GM12878 (cell line): ENCODE results near the gene GOLGA5. TPM values are rescaled to one million over a fixed set of nuclear protein-coding genes. Genes with fewer than 3 reads are reported as not detected.
A peak's percentile ranks its signal among the peaks of the same experiment; 100 is the strongest.

ENCODE experiments used
- ATAC-seq: fragments of 200-7000 bp; cut with Tn5 transposase; 3 replicates; pipeline ENCODE4 v1.9.1; 2020; ENCODE audit warnings: mild to moderate bottlenecking, moderate library complexity
- BruUV-seq: library from RNA; stranded (reverse); fragments of 400-500 nt; replicated peaks from 2 replicates; lab custom pipeline; 2021; lab: Mats Ljungman, UMichigan
- CTCF ChIA-PET: fragments of 300-600 bp; sonication (Branson Sonifier 250); formaldehyde crosslinking; extraction: SDS; loops from one replicate; lab custom pipeline; 2021; ENCODE audit warnings: inconsistent platforms; lab: Yijun Ruan, JAX
- POLR2A ChIA-PET: fragments of 350-600 bp; formaldehyde crosslinking; extraction: SDS; loops from one replicate; lab custom pipeline; 2021; ENCODE audit warnings: inconsistent platforms; lab: Charles Lee
- RAD21 ChIA-PET: fragments of 300-600 bp; sonication (Branson Sonifier 250); formaldehyde crosslinking; loops from one replicate; lab custom pipeline; 2023; ENCODE audit warnings: antibody characterized with exemption; ENCODE audit not compliant: unreplicated experiment; lab: Charles Lee
- SMC1A ChIA-PET: fragments of 300-600 bp; sonication (Branson Sonifier 250); formaldehyde crosslinking; loops from one replicate; lab custom pipeline; 2023; ENCODE audit not compliant: unreplicated experiment, uncharacterized antibody; lab: Charles Lee
- DNase-seq: peaks from one replicate; pipeline ENCODE4 v3.0.0-alpha.2; 2011; ENCODE audit warnings: low read depth, low spot score
- FAIRE-seq: peaks from 3 replicates; lab custom pipeline; 2011; peaks lifted over from hg19 to GRCh38; lab: Jason Lieb, UNC
- H2AFZ ChIP-seq: 2 replicates; pipeline ENCODE4 v1.6.0; 2011; ENCODE audit warnings: low read depth, low read length, control low read depth; ENCODE audit not compliant: control insufficient read depth
- H3K27ac ChIP-seq: 2 replicates; pipeline ENCODE4 v1.5.1; 2011; ENCODE audit warnings: control low read depth; ENCODE audit not compliant: control insufficient read depth, insufficient read depth
- H3K27me3 ChIP-seq, 2 experiments: replicated peaks in 1 of 2; 2 replicates each; pipeline versions ENCODE4 v1.6.0 to v1.6.1; 2011; ENCODE audit warnings: low read length in 1 of 2; ENCODE audit not compliant: control insufficient read depth in 2 of 2, insufficient read depth in 2 of 2
- H3K36me3 ChIP-seq, 2 experiments: 2 replicates each; pipeline ENCODE4 v1.5.1; 2011; ENCODE audit warnings: low read length in 1 of 2; ENCODE audit not compliant: control insufficient read depth in 2 of 2, insufficient read depth in 2 of 2
- H3K4me1 ChIP-seq: 2 replicates; pipeline ENCODE4 v1.6.1; 2011; ENCODE audit warnings: mild to moderate bottlenecking, low read length, moderate library complexity, mixed read lengths; ENCODE audit not compliant: control insufficient read depth, insufficient read depth
- H3K4me2 ChIP-seq: 2 replicates; pipeline ENCODE4 v1.6.0; 2011; ENCODE audit warnings: control low read depth; ENCODE audit not compliant: control insufficient read depth, insufficient read depth
- H3K4me3 ChIP-seq: fragments of 200-600 bp; sonication (generic); 2 replicates; pipeline ENCODE4 v1.5.1; 2016
- H3K79me2 ChIP-seq: 2 replicates; pipeline ENCODE4 v1.6.0; 2011; ENCODE audit warnings: low read length; ENCODE audit not compliant: control insufficient read depth, insufficient read depth
- H3K9ac ChIP-seq: 2 replicates; pipeline ENCODE4 v1.8.0; 2011; ENCODE audit warnings: low read length, control low read depth, mixed read lengths; ENCODE audit not compliant: control insufficient read depth, insufficient read depth
- H3K9me3 ChIP-seq: replicated peaks from 3 replicates; pipeline ENCODE4 v1.5.1; 2011; ENCODE audit warnings: mild to moderate bottlenecking, low read length; ENCODE audit not compliant: control insufficient read depth, insufficient read depth
- H4K20me1 ChIP-seq: 2 replicates; pipeline ENCODE4 v1.6.0; 2011; ENCODE audit not compliant: control insufficient read depth, insufficient read depth
- CBX3 ChIP-seq: fragments of 200-600 bp; sonication (generic); IDR thresholded peaks from 2 replicates; pipeline ENCODE4 v1.6.1; 2016; ENCODE audit warnings: low read depth, borderline replicate concordance
- WGBS: methylation state at CpG from one replicate; pipeline ENCODE4 v1.1.6; 2016; ENCODE audit warnings: low lambda C conversion rate; ENCODE audit not compliant: insufficient replicate concordance, insufficient coverage; ENCODE audit errors: missing lambda C conversion rate; 5-methylcytosine and 5-hydroxymethylcytosine counted together
- in situ Hi-C: fragments of 300-500 bp; cut with MboI; formaldehyde crosslinking; loops from 9 replicates; pipeline ENCODE4 v1.14.3; 2018; ENCODE audit warnings: mixed read lengths
- intact Hi-C: fragments of 100-400 bp; cut with micrococcal nuclease; formaldehyde crosslinking; loops from one replicate; pipeline ENCODE4 v1.14.2; 2022; ENCODE audit not compliant: unreplicated experiment
- polyA plus RNA-seq, 11 experiments: library from polyadenylated mRNA; depleted of rRNA in 4 of 11; unstranded in 6 of 11; stranded (reverse) in 5 of 11; fragments of >200 nt; fragmentation: Nextera tagmentation in 4 of 11; fragmentation: Illumina TruSeq in 1 of 11; extraction: Ambion mirVana in 4 of 11; extraction: Trizol in 1 of 11; gene quantifications; 1 replicate in 1 of 11; 2 replicates in 10 of 11; pipeline versions ENCODE4 v1.2.1 to v1.2.3, GENCODE V29; 2011 to 2016; ENCODE audit warnings: inconsistent platforms in 2 of 11, missing spikeins in 2 of 11, low read depth in 1 of 11
- total RNA-seq, 4 experiments: library from RNA; depleted of rRNA in 3 of 4; stranded (reverse); fragments of >200 nt in 3 of 4; fragmentation: Illumina TruSeq in 1 of 4; extraction: Trizol in 1 of 4; gene quantifications; 2 replicates each; pipeline versions ENCODE4 v1.2.1 to v1.2.3, GENCODE V29; 2013 to 2021
- TF ChIP-seq, protein P1 (sequence below): fragments of 450-650 bp; IDR thresholded peaks from 2 replicates; pipeline ENCODE4 v1.6.1; 2017; ENCODE audit warnings: mild to moderate bottlenecking, low read depth, inconsistent platforms; ENCODE audit not compliant: poor library complexity, severe bottlenecking
- TF ChIP-seq, protein P2 (sequence below): IDR thresholded peaks from 2 replicates; pipeline ENCODE4 v1.6.1; 2011; ENCODE audit warnings: borderline replicate concordance, low read depth, mild to moderate bottlenecking, moderate library complexity, low read length; ENCODE audit not compliant: insufficient read depth, poor library complexity, severe bottlenecking

Gene GOLGA5
- total and polyA plus RNA-seq, 10 of the 15 experiments (the other 5 are each of a cell fraction or from before 2014, with no cell fraction given): 10.9 to 30.1 (median 19.7) TPM

DNA sequence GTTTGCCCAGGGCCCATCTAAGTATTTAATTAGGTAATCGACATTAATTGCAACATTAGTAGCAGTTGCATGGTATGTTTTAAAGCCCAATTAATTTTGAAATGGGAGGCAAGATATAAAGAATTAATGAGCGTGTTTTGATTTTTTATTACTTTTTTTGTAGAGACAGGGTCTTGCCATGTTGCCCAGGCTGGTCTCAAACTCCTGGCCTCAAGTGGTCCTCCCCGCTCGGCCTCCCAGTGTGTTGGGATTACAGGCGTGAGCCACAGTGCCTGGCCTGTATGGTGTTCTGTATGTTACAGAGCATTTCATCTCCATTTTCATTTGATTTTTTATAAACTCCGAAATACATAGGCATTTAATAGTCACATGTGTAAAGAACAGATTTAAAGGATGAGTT lies 856 bp downstream of the GOLGA5 start:
- in situ Hi-C loops (loop anchor here (10.0 kb wide), 1 partner anchor 670 kb away; the partner anchor contains the start of genes CPSF2 and NDUFB1), intact Hi-C loops (no loop called here)
- CTCF ChIA-PET: interaction anchor here (0.6 to 1.4 kb wide), 2 partner anchors 44 to 412 kb away, joined by 4 read pairs; partner anchors contain the start of genes GON7 and UBR7
- POLR2A ChIA-PET: interaction anchor here (0.6 kb wide), 1 partner anchor 10 kb away, joined by 3 read pairs; no protein-coding TSS in a partner anchor
- Histone ChIP-seq H3K27me3 (no peaks in the 10 kb centered on the region), H3K9ac (peak overlapping the region; percentile 87), H3K4me2 (peak overlapping the region; percentile 81), H3K36me3 (peaks cover 0 to 12% of the 10 kb centered on the region in 2 experiments; a peak in 2 of 4 replicates), H3K4me3 (peak overlapping the region; percentile 83), H4K20me1 (no peaks in the 10 kb centered on the region), H3K79me2 (peaks cover 27% of the 10 kb centered on the region)
- WGBS: 61% methylated on average over 6 of the region's 6 CpGs
- BruUV-seq: no TSS peak
- ATAC-seq (no peak), DNase-seq (no peak), FAIRE-seq (no peak)
- SMC1A ChIA-PET: interaction anchor here (0.6 to 0.7 kb wide), 2 partner anchors 16 to 396 kb away, joined by 3 read pairs; no protein-coding TSS in a partner anchor
- RAD21 ChIA-PET: no interaction called here
- TF ChIP-seq, protein P1, sequence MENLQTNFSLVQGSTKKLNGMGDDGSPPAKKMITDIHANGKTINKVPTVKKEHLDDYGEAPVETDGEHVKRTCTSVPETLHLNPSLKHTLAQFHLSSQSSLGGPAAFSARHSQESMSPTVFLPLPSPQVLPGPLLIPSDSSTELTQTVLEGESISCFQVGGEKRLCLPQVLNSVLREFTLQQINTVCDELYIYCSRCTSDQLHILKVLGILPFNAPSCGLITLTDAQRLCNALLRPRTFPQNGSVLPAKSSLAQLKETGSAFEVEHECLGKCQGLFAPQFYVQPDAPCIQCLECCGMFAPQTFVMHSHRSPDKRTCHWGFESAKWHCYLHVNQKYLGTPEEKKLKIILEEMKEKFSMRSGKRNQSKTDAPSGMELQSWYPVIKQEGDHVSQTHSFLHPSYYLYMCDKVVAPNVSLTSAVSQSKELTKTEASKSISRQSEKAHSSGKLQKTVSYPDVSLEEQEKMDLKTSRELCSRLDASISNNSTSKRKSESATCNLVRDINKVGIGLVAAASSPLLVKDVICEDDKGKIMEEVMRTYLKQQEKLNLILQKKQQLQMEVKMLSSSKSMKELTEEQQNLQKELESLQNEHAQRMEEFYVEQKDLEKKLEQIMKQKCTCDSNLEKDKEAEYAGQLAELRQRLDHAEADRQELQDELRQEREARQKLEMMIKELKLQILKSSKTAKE: no peak
- TF ChIP-seq, protein P2, sequence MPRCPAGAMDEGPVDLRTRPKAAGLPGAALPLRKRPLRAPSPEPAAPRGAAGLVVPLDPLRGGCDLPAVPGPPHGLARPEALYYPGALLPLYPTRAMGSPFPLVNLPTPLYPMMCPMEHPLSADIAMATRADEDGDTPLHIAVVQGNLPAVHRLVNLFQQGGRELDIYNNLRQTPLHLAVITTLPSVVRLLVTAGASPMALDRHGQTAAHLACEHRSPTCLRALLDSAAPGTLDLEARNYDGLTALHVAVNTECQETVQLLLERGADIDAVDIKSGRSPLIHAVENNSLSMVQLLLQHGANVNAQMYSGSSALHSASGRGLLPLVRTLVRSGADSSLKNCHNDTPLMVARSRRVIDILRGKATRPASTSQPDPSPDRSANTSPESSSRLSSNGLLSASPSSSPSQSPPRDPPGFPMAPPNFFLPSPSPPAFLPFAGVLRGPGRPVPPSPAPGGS: no peak
- TF ChIP-seq CBX3: no peak
- TF ChIP-seq, all 136 proteins: peak for 0
- Histone ChIP-seq H3K9me3 (no peaks in the 10 kb centered on the region; the same call in 1 of the 3 replicates), H3K4me1 (peaks cover 8% of the 10 kb centered on the region), H2AFZ (no peak overlapping the region), H3K27ac (peak overlapping the region; percentile 93)
